HG02885 (cell line): Measurements from ENCODE around the gene RERE.

ENCODE experiments used
- ATAC-seq: cut with Tn5 transposase; IDR thresholded peaks from one replicate; pipeline ENCODE4 v1.9.1; 2021; ENCODE audit warnings: mild to moderate bottlenecking; ENCODE audit not compliant: unreplicated experiment, poor library complexity

RERE gene

GRCh38 chr1:8539683-8540082 is 277.8 kb downstream of the RERE start:
- ATAC-seq: no peak

GRCh38 chr1:8538502-8538901 is 278.9 kb downstream of the RERE start:
- no peak for ATAC-seq

GRCh38 chr1:8537991-8538390 is 279.4 kb downstream of the RERE start:
- no peak for ATAC-seq

GRCh38 chr1:8536515-8536914 is 280.9 kb downstream of the RERE start:
- no peak for ATAC-seq

GRCh38 chr1:8533907-8534306 is 283.5 kb downstream of the RERE start:
- no peak for ATAC-seq

- ATAC-seq: no peak
These were observed 284.3 kb downstream of the RERE start for GRCh38 chr1:8533124-8533523.

- ATAC-seq: no peak
These were observed 287.5 kb downstream of the RERE start for GRCh38 chr1:8529901-8530300.

- ATAC-seq: no peak
These were observed 289.5 kb downstream of the RERE start for GRCh38 chr1:8527941-8528340.

GRCh38 chr1:8525558-8526275 is 291.7 kb downstream of the RERE start:
- peak; percentile 61 for ATAC-seq

- ATAC-seq: no peak
These were observed 292.3 kb downstream of the RERE start for GRCh38 chr1:8525216-8525557.

GRCh38 chr1:8524627-8525157 is 292.7 kb downstream of the RERE start:
- ATAC-seq: no peak

GRCh38 chr1:8523666-8524206 is 293.7 kb downstream of the RERE start:
- ATAC-seq: no peak

- ATAC-seq: no peak
These were observed 296.9 kb downstream of the RERE start for GRCh38 chr1:8520483-8520966.

GRCh38 chr1:8519167-8519566 is 298.3 kb downstream of the RERE start:
- ATAC-seq: no peak

- no peak for ATAC-seq
These were observed 299.0 kb downstream of the RERE start for GRCh38 chr1:8518490-8518801.

GRCh38 chr1:8517661-8518489 is 299.6 kb downstream of the RERE start:
- no peak for ATAC-seq

GRCh38 chr1:8516793-8517556 is 300.5 kb downstream of the RERE start:
- no peak for ATAC-seq

- no peak for ATAC-seq
These were observed 301.1 kb downstream of the RERE start for GRCh38 chr1:8516278-8516777.

GRCh38 chr1:8512504-8512903 is 304.9 kb downstream of the RERE start:
- no peak for ATAC-seq

GRCh38 chr1:8510041-8510823 is 307.2 kb downstream of the RERE start:
- ATAC-seq: no peak
